Cortex of kidney (tissue), 1 donor: Measurements from ENCODE around the gene KRT6A.

Experiments used
- DNase-seq: peaks from one replicate; lab custom pipeline; 2025; lab: John Stamatoyannopoulos, UW

Gene KRT6A

DNA sequence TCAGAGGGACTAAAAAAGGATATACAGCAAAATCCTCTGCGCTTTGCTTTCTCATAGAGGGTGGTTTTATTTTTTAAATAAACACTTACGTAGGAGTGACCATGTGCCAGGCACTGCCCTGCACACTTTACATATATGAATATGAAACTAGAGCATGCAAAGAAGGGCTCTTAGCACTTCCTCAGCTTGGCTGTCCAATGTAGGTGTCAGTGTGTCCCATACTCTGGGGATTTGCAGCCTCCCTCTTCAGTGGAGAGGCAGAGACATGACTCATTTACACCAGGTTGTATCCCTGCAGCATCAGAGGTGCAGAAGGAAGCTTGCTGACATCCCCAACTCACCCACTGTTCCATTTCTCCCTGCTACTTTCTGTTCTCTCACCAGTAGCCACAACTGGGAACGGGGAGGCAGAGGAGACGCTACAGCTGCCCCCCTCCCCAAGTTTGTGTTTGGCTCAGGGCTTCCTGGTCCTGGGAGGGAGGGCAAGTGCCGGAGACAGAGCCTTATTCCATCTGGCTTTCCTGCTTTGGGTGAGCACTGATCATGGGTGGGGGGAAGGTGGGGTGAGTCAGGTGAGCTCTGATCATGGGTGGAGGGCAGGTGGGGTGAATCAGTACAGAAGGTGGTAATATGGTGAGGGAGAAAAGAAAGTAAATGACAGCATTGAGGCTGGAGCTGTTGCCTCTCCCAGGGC is 32.0 kb upstream of the KRT6A start:
- DNase-seq = no peak

DNA sequence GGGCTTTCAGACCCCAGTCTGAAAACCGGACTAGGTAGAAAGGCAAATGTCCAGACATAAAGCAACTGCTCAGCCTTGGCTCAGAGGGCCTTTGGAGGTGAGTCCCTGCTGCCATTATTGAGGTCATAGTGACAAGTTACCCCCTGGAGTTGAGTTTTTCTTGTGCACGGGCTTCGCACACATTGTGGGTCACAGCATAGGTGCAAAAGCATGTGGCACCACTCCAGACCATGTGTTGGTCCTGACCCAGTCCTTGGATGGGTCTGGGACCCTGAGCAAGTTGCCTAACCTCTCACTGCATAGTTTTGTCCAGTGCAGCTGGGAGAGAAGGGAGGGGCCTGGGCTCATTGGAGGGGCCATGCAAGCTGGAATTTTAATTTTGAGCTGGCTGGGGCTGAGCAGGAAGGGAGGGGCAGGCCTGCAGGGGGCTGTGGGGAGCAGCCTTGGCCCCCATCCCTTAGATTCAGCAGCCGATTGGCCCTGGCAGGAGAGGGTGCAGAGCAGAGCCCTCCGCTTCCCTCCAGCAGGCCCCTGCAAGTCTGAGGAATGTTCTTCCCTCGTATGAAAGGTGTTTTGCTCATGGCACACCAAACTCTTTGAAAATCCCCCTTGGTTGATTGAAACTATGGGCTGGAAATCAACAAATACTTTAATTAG is 31.3 kb upstream of the KRT6A start:
- DNase-seq = no peak

- no peak for DNase-seq
These were observed 30.8 kb upstream of the KRT6A start for GRCh38 chr12:52523824-52524223.

GRCh38 chr12:52522346-52523011 is 29.4 kb upstream of the KRT6A start:
- DNase-seq = no peak

GRCh38 chr12:52521568-52522266 is 28.7 kb upstream of the KRT6A start:
- DNase-seq = no peak

GRCh38 chr12:52521175-52521567 is 28.1 kb upstream of the KRT6A start:
- no peak for DNase-seq

DNA sequence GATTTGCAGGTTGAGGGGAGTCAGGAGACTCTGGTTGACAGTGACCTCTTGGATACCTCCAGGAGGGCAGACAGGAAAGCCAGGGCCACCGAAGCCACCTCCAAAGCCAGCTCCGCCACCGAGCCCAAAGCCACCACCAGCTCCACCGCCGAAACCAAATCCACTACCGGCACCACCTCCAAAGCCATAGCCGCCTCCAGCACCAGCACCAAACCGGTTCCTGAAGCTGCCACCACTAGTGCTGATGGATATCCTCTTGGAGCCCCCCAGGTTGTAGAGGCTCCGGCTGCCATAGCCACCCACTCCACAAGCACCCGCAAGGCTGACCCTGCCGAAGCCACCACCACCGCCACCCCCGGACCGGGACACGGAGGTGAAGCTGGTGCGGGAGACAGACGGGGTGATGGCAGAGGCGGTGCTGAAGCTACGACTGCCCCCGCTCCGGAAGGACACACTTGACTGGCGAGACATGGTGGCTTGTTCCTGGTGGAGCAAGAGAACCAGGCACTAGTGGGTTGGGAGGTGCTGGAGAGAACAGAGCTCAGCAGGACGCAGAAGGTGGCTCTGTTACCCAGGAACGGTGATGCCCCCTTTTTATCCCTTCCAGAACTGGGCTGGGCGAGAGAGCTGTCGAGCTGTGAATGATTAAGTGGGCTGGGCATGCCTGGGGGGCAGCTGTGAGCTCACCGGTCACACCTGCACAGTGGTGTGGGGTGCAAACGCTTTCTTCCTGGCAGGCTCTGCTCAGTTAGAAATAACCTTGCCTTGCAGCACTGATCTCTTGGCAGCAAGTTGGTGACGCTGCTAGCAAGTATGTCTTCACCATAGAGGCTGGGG is 27.0 kb upstream of the KRT6A start, which contains the start of gene KRT5:
Gene KRT5, minus strand, starts transcription at position 569 of the 837 bp plus-strand sequence. Its CDS starts 98 bp downstream, at position 471.
- no peak for DNase-seq

- DNase-seq = no peak
These were observed 26.3 kb upstream of the KRT6A start for GRCh38 chr12:52519387-52519703.

DNA sequence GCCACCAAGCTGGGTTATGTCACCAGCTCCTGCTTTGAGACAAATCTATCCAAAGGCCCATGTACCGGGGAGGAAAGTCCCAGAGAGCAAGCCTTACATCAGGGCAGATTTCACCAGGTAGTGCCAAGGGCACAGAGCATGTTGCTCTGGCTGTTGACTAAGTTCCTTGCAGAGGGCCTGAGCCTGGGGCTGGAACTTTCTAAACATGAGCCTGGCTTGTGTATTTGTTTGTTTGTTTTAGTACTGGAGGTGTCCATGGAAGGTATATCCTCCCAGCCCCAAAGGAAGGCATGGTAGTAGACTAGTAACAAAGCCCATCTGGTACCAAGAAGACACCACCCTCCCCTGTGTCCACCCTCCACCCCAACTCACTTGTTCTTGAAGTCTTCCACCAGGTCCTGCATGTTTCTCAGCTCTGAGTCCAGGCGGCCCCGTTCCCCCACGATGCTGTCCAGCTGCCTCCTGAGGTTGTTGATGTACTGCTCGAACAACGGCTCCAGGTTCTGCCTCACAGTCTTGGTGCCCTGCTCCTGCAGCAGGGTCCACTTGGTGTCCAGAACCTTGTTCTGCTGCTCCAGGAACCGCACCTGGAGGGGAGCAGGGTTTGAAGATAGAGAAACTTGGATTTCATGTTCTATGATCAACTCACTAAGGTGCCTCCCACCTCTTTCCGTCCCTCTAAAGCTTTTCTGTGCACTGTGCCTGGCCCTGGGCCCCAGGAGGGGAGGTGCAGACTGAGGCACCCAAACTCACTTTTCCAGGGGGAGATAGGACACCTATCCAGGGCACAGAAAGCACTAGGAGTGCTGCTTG is 25.7 kb upstream of the KRT6A start:
- no peak for DNase-seq

DNA sequence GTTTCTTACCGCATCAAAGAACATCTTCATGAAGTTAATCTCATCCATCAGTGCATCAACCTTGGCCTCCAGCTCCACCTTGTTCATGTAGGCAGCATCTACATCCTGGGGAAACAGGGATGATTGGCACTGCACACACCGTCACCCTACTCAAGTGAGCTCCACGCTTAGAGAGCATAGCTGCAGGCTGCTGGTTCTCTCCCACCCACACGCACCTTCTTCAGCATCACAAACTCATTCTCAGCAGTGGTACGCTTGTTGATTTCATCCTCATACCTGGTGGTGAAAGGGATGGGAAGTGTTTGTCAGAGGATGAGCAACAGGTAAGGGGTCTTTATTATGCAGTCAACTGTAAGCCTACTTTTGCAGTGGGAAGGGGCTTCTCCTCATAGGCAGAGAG is 24.8 kb upstream of the KRT6A start:
- no peak for DNase-seq

DNA sequence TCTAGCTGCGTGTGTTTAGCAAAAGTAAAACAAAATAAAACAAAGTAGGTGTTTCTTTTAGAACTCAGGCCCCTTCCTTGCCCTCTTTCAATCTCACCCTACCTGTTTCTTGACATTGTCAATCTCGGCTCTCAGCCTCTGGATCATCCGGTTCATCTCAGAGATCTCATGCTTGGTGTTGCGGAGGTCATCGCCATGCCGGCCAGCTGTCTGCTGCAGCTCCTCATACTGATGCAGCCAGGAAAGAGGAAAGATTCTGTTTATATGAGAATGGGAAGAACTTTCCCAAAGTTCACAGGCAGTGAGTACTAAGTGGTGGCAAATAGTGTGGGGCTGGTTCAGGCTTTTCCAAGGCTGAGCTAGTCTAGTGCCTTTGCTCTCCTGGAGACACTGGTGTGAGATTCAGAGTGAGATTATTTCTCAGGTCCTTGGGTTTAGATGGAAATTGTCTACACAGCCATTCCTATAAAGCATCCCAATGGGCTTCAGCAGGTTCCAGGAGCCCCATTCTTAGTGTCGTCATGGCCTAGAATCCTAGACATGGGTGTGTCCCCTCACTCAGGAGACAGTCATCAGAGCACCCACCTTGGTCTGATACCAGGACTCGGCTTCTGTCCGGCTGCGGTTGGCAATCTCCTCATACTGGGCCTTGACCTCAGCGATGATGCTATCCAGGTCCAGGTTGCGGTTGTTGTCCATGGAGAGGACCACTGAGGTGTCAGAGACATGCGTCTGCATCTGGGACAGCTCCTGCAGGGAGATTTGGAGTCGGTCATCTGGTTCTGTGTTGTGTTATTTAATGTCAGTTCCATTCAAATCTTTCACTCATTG is 24.2 kb upstream of the KRT6A start:
- DNase-seq = no peak

- DNase-seq = no peak
These were observed 23.1 kb upstream of the KRT6A start for GRCh38 chr12:52515927-52516831.

- no peak for DNase-seq
These were observed 22.2 kb upstream of the KRT6A start for GRCh38 chr12:52515319-52515646.

GRCh38 chr12:52514471-52515318 is 21.6 kb upstream of the KRT6A start:
- DNase-seq = no peak

GRCh38 chr12:52513736-52514135 is 20.7 kb upstream of the KRT6A start:
- no peak for DNase-seq

DNA sequence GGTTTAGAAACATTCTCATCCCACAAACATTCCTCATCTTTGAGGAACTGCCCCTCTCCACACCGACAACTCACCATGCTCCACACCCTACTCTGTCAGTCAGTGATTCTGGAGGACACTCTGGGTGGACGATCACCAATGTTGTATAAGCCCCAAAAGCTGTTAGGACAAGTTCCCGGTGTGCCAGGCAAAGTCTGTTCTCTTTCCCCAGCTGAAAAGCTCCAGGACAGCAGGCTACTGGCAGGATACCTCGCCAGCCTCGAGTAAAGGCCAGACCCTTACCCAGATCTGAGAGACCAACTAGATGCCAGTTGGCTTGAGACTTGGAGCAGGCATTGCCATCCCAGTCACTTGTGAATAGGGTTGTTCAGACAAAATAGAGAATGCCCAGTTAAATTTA is 15.2 kb upstream of the KRT6A start:
- no peak for DNase-seq

GRCh38 chr12:52506858-52507715 is 14.0 kb upstream of the KRT6A start:
- DNase-seq = no peak
